T-cell (primary cell): Measurements from ENCODE around the gene ZNF600. TPM values are rescaled to one million over a fixed set of nuclear protein-coding genes. Genes with fewer than 3 reads are reported as not detected.
"Not testable (repeated sequence)": the region's sequence is repeated elsewhere in the genome, so short reads cannot be mapped to it uniquely, and the experiment has no call there.

Source experiments
- ATAC-seq, 4 experiments: fragments of 200-7000 bp in 3 of 4; fragments of 150-1000 bp in 1 of 4; cut with Tn5 transposase; replicated peaks in 1 of 4; 1 replicate in 3 of 4; 2 replicates in 1 of 4; pipeline ENCODE4 v1.10.0; 2021; ENCODE audit warnings: moderate library complexity in 3 of 4, mild to moderate bottlenecking in 2 of 4, moderate number of reproducible peaks in 1 of 4
- CTCF ChIA-PET, 2 donors: fragments of 300-600 bp; sonication (Branson Sonifier 250); formaldehyde crosslinking; loops; one replicate each; lab custom pipeline; 2022; ENCODE audit warnings: antibody characterized with exemption in 2 of 2; lab: Charles Lee
- POLR2A ChIA-PET, 2 donors: fragments of 300-600 bp; sonication (Branson Sonifier 250); formaldehyde crosslinking; loops; one replicate each; lab custom pipeline; 2022; ENCODE audit warnings: antibody characterized with exemption in 2 of 2; lab: Charles Lee
- DNase-seq, 35 experiments: peaks; one replicate each; pipeline versions ENCODE4 v3.0.0 to v3.0.0-alpha.2; 2013 to 2023
- H3K27ac ChIP-seq: one replicate; pipeline ENCODE4 v1.5.1; 2013; ENCODE audit warnings: low read length
- H3K27me3 ChIP-seq, 2 experiments: replicated peaks in 1 of 2; 1 replicate in 1 of 2; 2 replicates in 1 of 2; pipeline versions ENCODE4 v1.6.1 to v1.7.0; 2013; ENCODE audit warnings: low read length in 1 of 2, mixed read lengths in 1 of 2; ENCODE audit not compliant: control insufficient read depth in 2 of 2, insufficient read depth in 2 of 2; ENCODE audit errors: extremely low read depth in 1 of 2
- H3K36me3 ChIP-seq, 2 donors: 1 replicate in 1 of 2; 2 replicates in 1 of 2; pipeline versions ENCODE4 v1.6.1 to v1.7.0; 2013; ENCODE audit warnings: low read length in 1 of 2; ENCODE audit not compliant: control insufficient read depth in 2 of 2, insufficient read depth in 1 of 2; ENCODE audit errors: extremely low read depth in 1 of 2
- H3K4me1 ChIP-seq, 2 experiments: 1 replicate in 1 of 2; 2 replicates in 1 of 2; pipeline versions ENCODE4 v1.6.1 to v1.7.0; 2013; ENCODE audit warnings: low read length in 2 of 2, mixed read lengths in 1 of 2; ENCODE audit not compliant: insufficient read depth in 2 of 2, control insufficient read depth in 1 of 2; ENCODE audit errors: extremely low read depth in 1 of 2
- H3K4me3 ChIP-seq, 2 donors: 1 replicate in 1 of 2; 2 replicates in 1 of 2; pipeline versions ENCODE4 v1.5.1 to v1.7.0; 2013; ENCODE audit warnings: mild to moderate bottlenecking in 2 of 2, low read length in 1 of 2, moderate library complexity in 1 of 2; ENCODE audit not compliant: control insufficient read depth in 1 of 2; ENCODE audit errors: extremely low read depth in 1 of 2
- H3K9me3 ChIP-seq: 2 replicates; pipeline ENCODE4 v1.7.0; 2013
- H3K27ac Mint-ChIP-seq, 2 donors: one replicate each; pipeline ENCODE4 v1.8.0; 2020 to 2021; ENCODE audit warnings: mild to moderate bottlenecking in 2 of 2, mixed read lengths in 2 of 2
- H3K27me3 Mint-ChIP-seq, 2 donors: one replicate each; pipeline ENCODE4 v1.8.0; 2021 to 2022; ENCODE audit warnings: mixed read lengths in 2 of 2
- H3K36me3 Mint-ChIP-seq: one replicate; pipeline ENCODE4 v1.8.0; 2021; ENCODE audit warnings: mixed read lengths
- H3K4me1 Mint-ChIP-seq, 3 donors: one replicate each; pipeline ENCODE4 v1.8.0; 2020 to 2022; ENCODE audit warnings: mixed read lengths in 3 of 3, mild to moderate bottlenecking in 1 of 3
- H3K4me3 Mint-ChIP-seq, 3 donors: one replicate each; pipeline ENCODE4 v1.8.0; 2020 to 2022; ENCODE audit warnings: mild to moderate bottlenecking in 3 of 3, mixed read lengths in 3 of 3, moderate library complexity in 3 of 3
- H3K9me3 Mint-ChIP-seq, 3 donors: one replicate each; pipeline ENCODE4 v1.8.0; 2020 to 2022; ENCODE audit warnings: mixed read lengths in 3 of 3
- WGBS: methylation state at CpG from one replicate; pipeline ENCODE4 v1.1.5; 2013; ENCODE audit warnings: missing lambda C conversion rate; ENCODE audit not compliant: insufficient coverage; 5-methylcytosine and 5-hydroxymethylcytosine counted together
- total RNA-seq, 35 experiments: library from RNA in 6 of 35; stranded (reverse) in 6 of 35; fragments of 120-200 nt in 1 of 35; gene quantifications; one replicate each; pipeline versions ENCODE4 v1.2.1 to v1.2.4 and lab custom pipeline; 2013 to 2026

ZNF600 gene
- total RNA-seq, 5 donors from 2014 or later (not counting 1 experiment from before 2014, with no cell fraction given) = 11.4 to 52.4 (median 24.5) TPM

GRCh38 chr19:52724701-52725514 is 61.7 kb downstream of the ZNF600 start:
- no peak for DNase-seq
- POLR2A ChIA-PET = no interaction called here
- no peak overlapping the region for H3K4me3 Mint-ChIP-seq
- peaks cover 3 to 13% (median 10%) of the 10 kb centered on the region in 3 donors for H3K9me3 Mint-ChIP-seq
- peaks cover 12 to 52% of the 10 kb centered on the region in 2 donors for H3K36me3 ChIP-seq
- peaks cover 71% of the 10 kb centered on the region for H3K36me3 Mint-ChIP-seq
- WGBS = 98% methylated on average over 17 of the region's 23 CpGs
- H3K9me3 ChIP-seq = no peaks in the 10 kb centered on the region
- H3K27ac ChIP-seq = no peak overlapping the region
- no peaks in the 10 kb centered on the region for H3K27me3 Mint-ChIP-seq
- no peak overlapping the region for H3K27ac Mint-ChIP-seq
- H3K27me3 ChIP-seq = no peaks in the 10 kb centered on the region
- ATAC-seq = no peak
- CTCF ChIA-PET = no interaction called here
- no peaks in the 10 kb centered on the region for H3K4me1 ChIP-seq
- no peak overlapping the region for H3K4me3 ChIP-seq
- peaks cover 5 to 18% (median 8%) of the 10 kb centered on the region in 3 donors for H3K4me1 Mint-ChIP-seq

- peaks cover 12 to 52% of the 10 kb centered on the region in 2 donors for H3K36me3 ChIP-seq
- H3K4me1 Mint-ChIP-seq = peaks cover 6 to 22% (median 8%) of the 10 kb centered on the region in 3 donors
- H3K4me3 Mint-ChIP-seq, DNase-seq, ATAC-seq, CTCF ChIA-PET, H3K27ac ChIP-seq, H3K4me3 ChIP-seq, H3K4me1 ChIP-seq, H3K27me3 Mint-ChIP-seq, H3K9me3 ChIP-seq, H3K27me3 ChIP-seq, H3K27ac Mint-ChIP-seq, POLR2A ChIA-PET: not testable (repeated sequence)
- peaks cover 74% of the 10 kb centered on the region for H3K36me3 Mint-ChIP-seq
- peaks cover 3 to 19% (median 18%) of the 10 kb centered on the region in 3 donors for H3K9me3 Mint-ChIP-seq
- WGBS = 100% methylated on average over 6 of the region's 9 CpGs
Observed at GRCh38 chr19:52723907-52724598, 62.5 kb downstream of the ZNF600 start.

- Mint-ChIP-seq H3K27ac (no peak overlapping the region), H3K9me3 (peaks cover 3 to 19% (median 18%) of the 10 kb centered on the region in 3 donors), H3K36me3 (peaks cover 69% of the 10 kb centered on the region), H3K27me3 (no peaks in the 10 kb centered on the region), H3K4me3 (no peak overlapping the region), H3K4me1 (peaks cover 6 to 19% (median 7%) of the 10 kb centered on the region in 3 donors)
- peaks cover 12 to 41% of the 10 kb centered on the region in 2 donors for H3K36me3 ChIP-seq
- peaks cover 0 to 2% of the 10 kb centered on the region in 2 experiments for H3K4me1 ChIP-seq
- ChIA-PET POLR2A (interaction anchor here in 1 of 2 donors (0.6 kb wide), 1 partner anchor 452 kb away, joined by 6 read pairs; no protein-coding TSS in a partner anchor), CTCF (no interaction called here)
- no peak for ATAC-seq
- no CpG with 5 or more reads among the region's 7 CpGs for WGBS
- H3K27ac ChIP-seq = no peak overlapping the region
- no peak for DNase-seq
- H3K27me3 ChIP-seq = no peaks in the 10 kb centered on the region
- no peak overlapping the region for H3K4me3 ChIP-seq
- H3K9me3 ChIP-seq = no peaks in the 10 kb centered on the region
Observed at GRCh38 chr19:52722062-52723003, 64.3 kb downstream of the ZNF600 start.

- H3K4me3 ChIP-seq, H3K9me3 ChIP-seq, H3K27ac Mint-ChIP-seq, CTCF ChIA-PET, H3K4me3 Mint-ChIP-seq, H3K4me1 ChIP-seq, DNase-seq, ATAC-seq, H3K27ac ChIP-seq, H3K27me3 Mint-ChIP-seq, POLR2A ChIA-PET, H3K27me3 ChIP-seq: not testable (repeated sequence)
- peaks cover 65% of the 10 kb centered on the region for H3K36me3 Mint-ChIP-seq
- peaks cover 17 to 29% (median 18%) of the 10 kb centered on the region in 3 donors for H3K4me1 Mint-ChIP-seq
- 96% methylated on average over 19 of the region's 21 CpGs for whole genome bisulfite sequencing
- peaks cover 7 to 27% of the 10 kb centered on the region in 2 donors for H3K36me3 ChIP-seq
- H3K9me3 Mint-ChIP-seq = peaks cover 3 to 27% (median 19%) of the 10 kb centered on the region in 3 donors
Observed at GRCh38 chr19:52720541-52720940, 66.0 kb downstream of the ZNF600 start.

GRCh38 chr19:52716522-52716921 is 70.1 kb downstream of the ZNF600 start:
- peaks cover 3 to 12% of the 10 kb centered on the region in 2 experiments for H3K4me1 ChIP-seq
- no peak overlapping the region for H3K4me3 Mint-ChIP-seq
- no peaks in the 10 kb centered on the region for H3K27me3 ChIP-seq
- H3K9me3 Mint-ChIP-seq = peaks cover 0 to 29% (median 17%) of the 10 kb centered on the region in 3 donors
- no peak overlapping the region for H3K4me3 ChIP-seq
- no peaks in the 10 kb centered on the region for H3K9me3 ChIP-seq
- DNase-seq (no peak), ATAC-seq (no peak)
- H3K36me3 ChIP-seq = peaks cover under 1 to 34% of the 10 kb centered on the region in 2 donors
- WGBS = no CpG with 5 or more reads among the region's 1 CpG
- peak overlapping the region in 1 of 2 donors; percentile 56 for H3K27ac Mint-ChIP-seq
- H3K27me3 Mint-ChIP-seq = no peaks in the 10 kb centered on the region
- peaks cover 23 to 28% (median 24%) of the 10 kb centered on the region in 3 donors for H3K4me1 Mint-ChIP-seq
- peaks cover 68% of the 10 kb centered on the region for H3K36me3 Mint-ChIP-seq
- ChIA-PET POLR2A (no interaction called here), CTCF (no interaction called here)
- no peak overlapping the region for H3K27ac ChIP-seq
